Gastroesophageal sphincter (tissue), 4 donors: ENCODE measurements around the gene ARHGEF33. TPM values are rescaled to one million over a fixed set of nuclear protein-coding genes. Genes with fewer than 3 reads are reported as not detected.

Experiments
- ATAC-seq: fragments of 150-250 bp; one replicate; pipeline ENCODE4 v1.9.1; 2016; ENCODE audit warnings: mild to moderate bottlenecking, moderate library complexity
- H3K27ac ChIP-seq, 4 donors: fragments of 200-600 bp; sonication (generic) in 3 of 4; 1 replicate in 3 of 4; 2 replicates in 1 of 4; pipeline ENCODE4 v1.5.1; 2016 to 2019
- H3K27me3 ChIP-seq: fragments of 200-600 bp; sonication (generic); one replicate; pipeline ENCODE4 v1.5.1; 2019
- H3K36me3 ChIP-seq, 2 donors: fragments of 200-600 bp; sonication (generic); one replicate each; pipeline ENCODE4 v1.5.1; 2019; ENCODE audit warnings: control low read depth in 1 of 2
- H3K4me1 ChIP-seq, 3 donors: fragments of 200-600 bp; sonication (generic); 1 replicate in 2 of 3; 2 replicates in 1 of 3; pipeline ENCODE4 v1.5.1; 2016 to 2019; ENCODE audit warnings: control low read depth in 2 of 3
- H3K4me3 ChIP-seq, 2 donors: fragments of 200-600 bp; sonication (generic); one replicate each; pipeline ENCODE4 v1.5.1; 2019; ENCODE audit warnings: mild to moderate bottlenecking in 1 of 2, moderate library complexity in 1 of 2
- H3K9me3 ChIP-seq, 3 donors: fragments of 200-600 bp; sonication (generic); one replicate each; pipeline ENCODE4 v1.5.1; 2017 to 2019; ENCODE audit warnings: control low read depth in 2 of 3
- CTCF ChIP-seq, 4 experiments: fragments of 200-600 bp in 2 of 4; fragments of 450-650 bp in 2 of 4; sonication (generic) in 1 of 4; IDR thresholded peaks; one replicate each; pipeline ENCODE4 v1.5.1; 2017 to 2019; ENCODE audit warnings: antibody characterized with exemption in 4 of 4, mild to moderate bottlenecking in 2 of 4, moderate library complexity in 2 of 4
- EP300 ChIP-seq: sonication (generic); formaldehyde crosslinking; IDR thresholded peaks from one replicate; pipeline ENCODE4 v1.6.1; 2017; ENCODE audit warnings: antibody characterized with exemption, mild to moderate bottlenecking
- POLR2A ChIP-seq, 2 donors: fragments of 450-650 bp; IDR thresholded peaks; one replicate each; pipeline ENCODE4 v1.6.1; 2017; ENCODE audit warnings: antibody characterized with exemption in 2 of 2, mild to moderate bottlenecking in 2 of 2, moderate library complexity in 1 of 2
- POLR2AphosphoS5 ChIP-seq: sonication (generic); formaldehyde crosslinking; IDR thresholded peaks from one replicate; pipeline ENCODE4 v1.6.1; 2017; ENCODE audit warnings: antibody characterized with exemption
- WGBS, 2 donors: methylation state at CpG; one replicate each; pipeline ENCODE4 v1.1.5; 2018; ENCODE audit warnings: low coverage in 1 of 2; 5-methylcytosine and 5-hydroxymethylcytosine counted together
- total RNA-seq, 4 donors: library from RNA; depleted of rRNA; stranded (reverse); fragments of >200 nt; gene quantifications; one replicate each; pipeline ENCODE4 v1.1.0, GENCODE V29; 2016

Gene ARHGEF33
- total RNA-seq, 4 donors from 2014 or later = 0.19 to 1.2 (median 1.1) TPM

- Histone ChIP-seq H3K36me3 (peaks cover 0 to 8% of the 10 kb centered on the region in 2 donors), H3K4me1 (peaks cover 0 to 16% (median 0%) of the 10 kb centered on the region in 3 donors), H3K9me3 (no peaks in the 10 kb centered on the region), H3K27me3 (no peaks in the 10 kb centered on the region), H3K4me3 (no peak overlapping the region), H3K27ac (no peak overlapping the region)
- TF ChIP-seq POLR2AphosphoS5 (no peak), CTCF (IDR thresholded peaks at IDR 0.05) (no peak), POLR2A (IDR thresholded peaks at IDR 0.05) (no peak), EP300 (no peak)
- ATAC-seq = no peak
These were observed 83.6 kb downstream of the ARHGEF33 start for GRCh38 chr2:38973266-38973665.

- TF ChIP-seq POLR2A (IDR thresholded peaks at IDR 0.05) (no peak), CTCF (IDR thresholded peaks at IDR 0.05) (no peak), EP300 (no peak), POLR2AphosphoS5 (peak; percentile 66)
- Histone ChIP-seq H3K9me3 (no peaks in the 10 kb centered on the region), H3K27me3 (no peaks in the 10 kb centered on the region), H3K4me1 (peaks cover 0 to 16% (median 0%) of the 10 kb centered on the region in 3 donors), H3K4me3 (no peak overlapping the region), H3K27ac (peak overlapping the region in 2 of 4 donors; percentile 8 to 48), H3K36me3 (no peaks in the 10 kb centered on the region)
- ATAC-seq = peak; percentile 53
- 16 to 24% methylated on average over 5 to 6 of the region's 6 CpGs for WGBS, 2 donors
These were observed 85.4 kb downstream of the ARHGEF33 start for GRCh38 chr2:38975042-38975441.

GRCh38 chr2:38977047-38977446 is 87.4 kb downstream of the ARHGEF33 start:
- ATAC-seq = no peak
- no peak for TF ChIP-seq CTCF (IDR thresholded peaks at IDR 0.05)
- TF ChIP-seq POLR2A (IDR thresholded peaks at IDR 0.05) = no peak
- no peak for TF ChIP-seq EP300
- no peak for TF ChIP-seq POLR2AphosphoS5

GRCh38 chr2:38978296-38978903 is 88.7 kb downstream of the ARHGEF33 start:
- 70 to 86% methylated on average over 5 of the region's 5 CpGs for WGBS, 2 donors
- Histone ChIP-seq H3K36me3 (peaks cover 0 to 5% of the 10 kb centered on the region in 2 donors), H3K4me3 (no peak overlapping the region), H3K4me1 (peaks cover 0 to 16% (median 2%) of the 10 kb centered on the region in 3 donors), H3K27me3 (no peaks in the 10 kb centered on the region), H3K9me3 (no peaks in the 10 kb centered on the region), H3K27ac (no peak overlapping the region)
- no peak for TF ChIP-seq POLR2AphosphoS5
- TF ChIP-seq EP300 = no peak
- no peak for TF ChIP-seq POLR2A (IDR thresholded peaks at IDR 0.05)
- no peak for TF ChIP-seq CTCF (IDR thresholded peaks at IDR 0.05)
- no peak for ATAC-seq

More at GRCh38 chr2:38977047-38977446, 87.4 kb downstream of the ARHGEF33 start:
- H3K4me3 ChIP-seq = no peak overlapping the region
- 92 to 95% methylated on average over 3 of the region's 3 CpGs for WGBS, 2 donors
- H3K4me1 ChIP-seq = peaks cover 0 to 16% (median 2%) of the 10 kb centered on the region in 3 donors
- H3K9me3 ChIP-seq = no peaks in the 10 kb centered on the region
- H3K27me3 ChIP-seq = no peaks in the 10 kb centered on the region
- H3K36me3 ChIP-seq = no peaks in the 10 kb centered on the region
- no peak overlapping the region for H3K27ac ChIP-seq

- no peak for TF ChIP-seq POLR2AphosphoS5
- TF ChIP-seq EP300 = no peak
- no peak for TF ChIP-seq CTCF (IDR thresholded peaks at IDR 0.05)
- no peak for TF ChIP-seq POLR2A (IDR thresholded peaks at IDR 0.05)
- 96 to 100% methylated on average over 2 to 3 of the region's 3 CpGs for WGBS, 2 donors
- Histone ChIP-seq H3K27me3 (no peaks in the 10 kb centered on the region), H3K9me3 (no peaks in the 10 kb centered on the region), H3K4me3 (no peak overlapping the region), H3K4me1 (peaks cover 0 to 16% (median 2%) of the 10 kb centered on the region in 3 donors), H3K27ac (no peak overlapping the region), H3K36me3 (peaks cover 0 to 10% of the 10 kb centered on the region in 2 donors)
- ATAC-seq = no peak
These were observed 89.2 kb downstream of the ARHGEF33 start for GRCh38 chr2:38978908-38979307.
